Measurements from ENCODE around the gene ELK3.

GRCh38 chr12:96260231-96260630, 66.1 kb downstream of the ELK3 start:
- TF ChIP-seq GABPA (IDR thresholded peaks at IDR 0.05; ENCODE audit: low read depth) (no peak), REST (IDR thresholded peaks at IDR 0.05; ENCODE audit: insufficient replicate concordance, low read depth) (no peak), POLR2AphosphoS5 (IDR thresholded peaks at IDR 0.05; ENCODE audit: low read depth) (no peak), CTCF (IDR thresholded peaks at IDR 0.05; ENCODE audit: insufficient read depth, low read length) (no peak), SPI1 (IDR thresholded peaks at IDR 0.05; ENCODE audit: borderline replicate concordance, low read depth) (no peak)
